Upper lobe of left lung (tissue), 4 donors: ENCODE data around the gene NOBOX.
"Not testable (repeated sequence)": the region's sequence is repeated elsewhere in the genome, so short reads cannot be mapped to it uniquely, and the experiment has no call there.

Experiments used
- POLR2A ChIP-seq, 4 donors: fragments of 450-650 bp; IDR thresholded peaks; one replicate each; pipeline ENCODE4 v1.5.1; 2016 to 2017; ENCODE audit warnings: antibody characterized with exemption in 4 of 4, mild to moderate bottlenecking in 2 of 4
- TF ChIP-seq, protein P1 (sequence below), 6 experiments: fragments of 450-650 bp in 4 of 6; fragments of 200-600 bp in 2 of 6; sonication (generic) in 2 of 6; IDR thresholded peaks; one replicate each; pipeline ENCODE4 v1.5.1; 2016 to 2019; ENCODE audit warnings: antibody characterized with exemption in 6 of 6

DNA sequence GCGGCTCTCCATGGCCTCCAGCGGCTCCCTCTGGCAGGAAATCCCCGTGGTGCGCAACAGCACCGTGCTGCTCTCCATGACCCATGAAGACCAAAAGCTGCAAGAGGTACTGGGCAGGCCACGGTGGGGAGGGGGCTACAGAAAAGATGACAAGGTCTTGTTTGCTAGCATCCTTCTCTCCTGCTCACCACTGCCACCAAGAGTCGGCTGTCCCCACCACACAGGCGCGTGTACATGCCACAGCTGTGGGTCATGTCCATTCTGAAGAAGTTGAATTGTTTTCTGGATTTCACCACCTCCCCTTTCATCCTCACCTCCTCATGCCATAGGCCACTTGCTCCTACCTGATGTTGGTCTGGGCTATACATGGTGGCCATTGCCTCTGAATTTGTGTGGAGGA, 36.2 kb downstream of the NOBOX start:
- TF ChIP-seq, protein P1, sequence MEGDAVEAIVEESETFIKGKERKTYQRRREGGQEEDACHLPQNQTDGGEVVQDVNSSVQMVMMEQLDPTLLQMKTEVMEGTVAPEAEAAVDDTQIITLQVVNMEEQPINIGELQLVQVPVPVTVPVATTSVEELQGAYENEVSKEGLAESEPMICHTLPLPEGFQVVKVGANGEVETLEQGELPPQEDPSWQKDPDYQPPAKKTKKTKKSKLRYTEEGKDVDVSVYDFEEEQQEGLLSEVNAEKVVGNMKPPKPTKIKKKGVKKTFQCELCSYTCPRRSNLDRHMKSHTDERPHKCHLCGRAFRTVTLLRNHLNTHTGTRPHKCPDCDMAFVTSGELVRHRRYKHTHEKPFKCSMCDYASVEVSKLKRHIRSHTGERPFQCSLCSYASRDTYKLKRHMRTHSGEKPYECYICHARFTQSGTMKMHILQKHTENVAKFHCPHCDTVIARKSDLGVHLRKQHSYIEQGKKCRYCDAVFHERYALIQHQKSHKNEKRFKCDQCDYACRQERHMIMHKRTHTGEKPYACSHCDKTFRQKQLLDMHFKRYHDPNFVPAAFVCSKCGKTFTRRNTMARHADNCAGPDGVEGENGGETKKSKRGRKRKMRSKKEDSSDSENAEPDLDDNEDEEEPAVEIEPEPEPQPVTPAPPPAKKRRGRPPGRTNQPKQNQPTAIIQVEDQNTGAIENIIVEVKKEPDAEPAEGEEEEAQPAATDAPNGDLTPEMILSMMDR (IDR thresholded peaks at IDR 0.05): not testable (repeated sequence)
- TF ChIP-seq POLR2A (IDR thresholded peaks at IDR 0.05): not testable (repeated sequence)
